BJ (cell line): Measurements from ENCODE around the gene PLS3. TPM values are rescaled to one million over a fixed set of nuclear protein-coding genes. Genes with fewer than 3 reads are reported as not detected.

ENCODE experiments used
- CTCF ChIA-PET: fragments of 350-600 bp; formaldehyde crosslinking; extraction: SDS; loops from one replicate; lab custom pipeline; 2021; ENCODE audit warnings: antibody characterized with exemption, inconsistent platforms; lab: Yijun Ruan, JAX
- POLR2A ChIA-PET: fragments of 300-600 bp; sonication (Branson Sonifier 250); formaldehyde crosslinking; extraction: SDS; loops from one replicate; lab custom pipeline; 2021; ENCODE audit warnings: antibody characterized with exemption; lab: Charles Lee
- DNase-seq: peaks from one replicate; pipeline ENCODE4 v3.0.0-alpha.2; 2011; ENCODE audit warnings: low read depth
- H3K27me3 ChIP-seq: 2 replicates; pipeline ENCODE4 v1.6.0; 2011; ENCODE audit warnings: low read length; ENCODE audit not compliant: control insufficient read depth, insufficient read depth
- H3K36me3 ChIP-seq: 2 replicates; pipeline ENCODE4 v1.5.1; 2011; ENCODE audit warnings: low read length; ENCODE audit not compliant: control insufficient read depth, insufficient read depth
- H3K4me3 ChIP-seq: 2 replicates; pipeline ENCODE4 v1.5.1; 2011; ENCODE audit warnings: low read depth, mild to moderate bottlenecking, control low read depth, low read length
- CTCF ChIP-seq: IDR thresholded peaks from 2 replicates; pipeline ENCODE4 v1.5.1; 2011; ENCODE audit warnings: low read depth, mild to moderate bottlenecking, control low read depth, inconsistent platforms, low read length, moderate library complexity; ENCODE audit not compliant: insufficient read depth
- polyA plus RNA-seq: library from polyadenylated mRNA; depleted of rRNA; stranded (reverse); fragments of >200 nt; gene quantifications from 2 replicates; pipeline ENCODE4 v1.2.3, GENCODE V29; 2011

The PLS3 gene
- polyA plus RNA-seq, 1 experiment = 67.7 TPM

GRCh38 chrX:115650449-115650848 is 89.5 kb downstream of the PLS3 start:
- H3K27me3 ChIP-seq = no peaks in the 10 kb centered on the region
- no peak for DNase-seq
- H3K36me3 ChIP-seq = no peaks in the 10 kb centered on the region; the same call in none of the 2 replicates
- POLR2A ChIA-PET = no interaction called here
- CTCF ChIA-PET = interaction anchor here (0.9 to 1.3 kb wide), 3 partner anchors 11 to 320 kb away, joined by 3 read pairs; no protein-coding TSS in a partner anchor
- TF ChIP-seq CTCF = no peak
- H3K4me3 ChIP-seq = no peak overlapping the region

DNA sequence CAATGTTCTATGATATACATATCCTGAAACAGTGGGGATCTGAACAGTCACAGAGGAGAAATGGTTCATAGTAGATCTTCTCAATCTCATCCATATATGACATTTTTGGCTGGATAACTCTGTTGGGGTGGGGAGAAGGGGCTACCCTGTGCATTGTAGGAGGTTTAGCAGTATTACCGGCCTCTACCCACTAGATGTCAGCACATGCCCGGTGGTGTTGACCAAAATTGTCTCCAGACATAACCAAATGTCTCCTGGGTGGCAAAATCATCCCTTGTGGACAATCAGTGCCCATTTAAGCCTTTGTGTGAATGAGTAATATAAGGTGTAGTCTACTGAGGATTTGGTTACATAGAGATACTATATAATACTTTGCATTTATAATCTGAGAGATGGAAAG is 89.9 kb downstream of the PLS3 start:
- Histone ChIP-seq H3K27me3 (no peaks in the 10 kb centered on the region), H3K36me3 (no peaks in the 10 kb centered on the region; the same call in none of the 2 replicates), H3K4me3 (no peak overlapping the region)
- POLR2A ChIA-PET = no interaction called here
- peak; percentile 67 for TF ChIP-seq CTCF
- CTCF ChIA-PET = interaction anchor here (0.9 to 1.5 kb wide), 4 partner anchors 11 to 320 kb away, joined by 3 read pairs; no protein-coding TSS in a partner anchor
- no peak for DNase-seq

GRCh38 chrX:115652221-115652620 is 91.2 kb downstream of the PLS3 start:
- CTCF ChIA-PET = interaction anchor here (0.9 to 1.6 kb wide), 5 partner anchors 9 to 104 kb away, joined by 3 to 4 read pairs (median 3); no protein-coding TSS in a partner anchor
- POLR2A ChIA-PET = no interaction called here
- H3K4me3 ChIP-seq = no peak overlapping the region
- DNase-seq = no peak
- no peak for TF ChIP-seq CTCF
- H3K27me3 ChIP-seq = no peaks in the 10 kb centered on the region
- H3K36me3 ChIP-seq = no peaks in the 10 kb centered on the region; the same call in none of the 2 replicates

DNA sequence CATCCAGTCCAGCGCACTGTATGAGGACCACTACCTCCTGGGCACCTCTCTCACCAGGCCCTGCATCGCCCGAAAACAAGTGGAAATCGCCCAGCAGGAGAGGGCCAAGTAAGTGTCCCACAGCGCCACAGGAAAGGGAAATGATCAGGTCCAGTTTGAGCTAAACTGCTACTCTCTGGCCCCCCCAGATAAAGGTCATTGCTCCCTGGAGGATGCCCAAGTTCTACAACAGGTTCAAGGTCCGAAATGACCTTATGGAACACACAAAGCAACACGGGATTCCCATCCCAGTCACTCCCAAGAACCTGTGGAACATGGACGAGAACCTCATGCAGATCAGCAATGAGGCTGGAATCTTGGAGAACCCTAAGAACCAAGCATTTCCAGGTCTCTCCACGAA is 104.1 kb downstream of the PLS3 start:
- no peak for DNase-seq
- Histone ChIP-seq H3K27me3 (no peaks in the 10 kb centered on the region), H3K36me3 (no peaks in the 10 kb centered on the region), H3K4me3 (no peak overlapping the region)
- ChIA-PET CTCF (no interaction called here), POLR2A (no interaction called here)
- TF ChIP-seq CTCF = no peak

GRCh38 chrX:115679460-115679859 is 118.5 kb downstream of the PLS3 start:
- no peak for DNase-seq
- Histone ChIP-seq H3K27me3 (no peaks in the 10 kb centered on the region), H3K4me3 (no peak overlapping the region), H3K36me3 (no peaks in the 10 kb centered on the region)
- CTCF ChIA-PET = interaction anchor here (0.7 to 1.3 kb wide), 6 partner anchors 20 to 350 kb away, joined by 3 to 4 read pairs (median 3); no protein-coding TSS in a partner anchor
- TF ChIP-seq CTCF = peak; percentile 41
- POLR2A ChIA-PET = no interaction called here
